Brain pericyte (primary cell): Measurements from ENCODE around the gene IL6ST.

Source experiments
- DNase-seq: peaks from one replicate; pipeline ENCODE4 v3.0.0-alpha.2; 2012; ENCODE audit warnings: low read depth, low spot score

The IL6ST gene

GRCh38 chr5:55896663-55897062 is 98.1 kb downstream of the IL6ST start:
- DNase-seq: no peak

GRCh38 chr5:55896238-55896637 is 98.5 kb downstream of the IL6ST start:
- no peak for DNase-seq

- no peak for DNase-seq
Measured at GRCh38 chr5:55895346-55895745, 99.4 kb downstream of the IL6ST start.

GRCh38 chr5:55894135-55894534 is 100.6 kb downstream of the IL6ST start:
- no peak for DNase-seq

- no peak for DNase-seq
Measured at GRCh38 chr5:55892479-55892878, 102.3 kb downstream of the IL6ST start.

- no peak for DNase-seq
Measured at GRCh38 chr5:55888205-55888604, 106.6 kb downstream of the IL6ST start.

GRCh38 chr5:55885359-55885758 is 109.4 kb downstream of the IL6ST start:
- DNase-seq: no peak
